B cell (primary cell): ENCODE measurements around the gene AKR1B15.

Experiments used
- EZH2 ChIP-seq: IDR thresholded peaks from 2 replicates; pipeline ENCODE4 v1.6.1; 2012; ENCODE audit warnings: borderline replicate concordance, low read depth, mild to moderate bottlenecking, moderate library complexity, low read length; ENCODE audit not compliant: insufficient read depth, poor library complexity, severe bottlenecking
- TF ChIP-seq, protein P1 (sequence below): fragments of 200-600 bp; IDR thresholded peaks from one replicate; pipeline ENCODE4 v1.8.0; 2022; ENCODE audit warnings: antibody characterized with exemption, mild to moderate bottlenecking

DNA sequence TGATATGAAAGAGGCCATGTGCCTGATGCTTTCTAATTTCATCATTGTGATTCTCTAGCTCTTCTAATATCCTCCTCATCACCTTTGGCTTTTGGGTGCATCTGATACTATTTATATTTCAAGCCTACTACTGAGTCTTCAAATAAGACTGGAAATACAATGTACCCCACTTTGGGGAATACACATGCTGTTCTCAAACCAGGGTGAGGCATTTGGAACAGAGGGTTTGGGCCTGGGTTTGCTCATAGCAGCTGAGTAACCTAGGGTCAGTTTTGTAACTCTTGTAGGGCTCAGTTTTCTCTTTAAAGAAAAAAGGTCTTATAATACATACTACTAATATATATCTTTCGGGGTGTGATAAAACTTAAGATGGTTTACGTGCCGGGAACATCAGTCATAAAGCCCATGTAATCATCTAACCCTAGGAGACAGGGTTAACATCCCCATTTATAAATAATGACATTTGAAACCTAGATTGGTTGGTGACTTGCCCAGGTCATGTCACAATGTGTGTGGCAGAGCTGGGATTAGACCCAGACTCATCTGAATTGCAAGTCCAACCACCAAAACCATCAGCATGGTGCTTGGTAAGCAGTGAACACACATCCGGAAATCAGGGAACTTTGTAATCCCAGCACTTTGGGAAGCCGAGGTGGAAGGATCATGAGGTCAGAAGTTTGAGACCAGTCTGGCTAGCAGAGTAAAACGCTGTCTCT is 23.0 kb downstream of the AKR1B15 start:
- TF ChIP-seq, protein P1, sequence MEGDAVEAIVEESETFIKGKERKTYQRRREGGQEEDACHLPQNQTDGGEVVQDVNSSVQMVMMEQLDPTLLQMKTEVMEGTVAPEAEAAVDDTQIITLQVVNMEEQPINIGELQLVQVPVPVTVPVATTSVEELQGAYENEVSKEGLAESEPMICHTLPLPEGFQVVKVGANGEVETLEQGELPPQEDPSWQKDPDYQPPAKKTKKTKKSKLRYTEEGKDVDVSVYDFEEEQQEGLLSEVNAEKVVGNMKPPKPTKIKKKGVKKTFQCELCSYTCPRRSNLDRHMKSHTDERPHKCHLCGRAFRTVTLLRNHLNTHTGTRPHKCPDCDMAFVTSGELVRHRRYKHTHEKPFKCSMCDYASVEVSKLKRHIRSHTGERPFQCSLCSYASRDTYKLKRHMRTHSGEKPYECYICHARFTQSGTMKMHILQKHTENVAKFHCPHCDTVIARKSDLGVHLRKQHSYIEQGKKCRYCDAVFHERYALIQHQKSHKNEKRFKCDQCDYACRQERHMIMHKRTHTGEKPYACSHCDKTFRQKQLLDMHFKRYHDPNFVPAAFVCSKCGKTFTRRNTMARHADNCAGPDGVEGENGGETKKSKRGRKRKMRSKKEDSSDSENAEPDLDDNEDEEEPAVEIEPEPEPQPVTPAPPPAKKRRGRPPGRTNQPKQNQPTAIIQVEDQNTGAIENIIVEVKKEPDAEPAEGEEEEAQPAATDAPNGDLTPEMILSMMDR, result no peak
- no peak for TF ChIP-seq EZH2
